Activated T-cell treated with anti-CD3 and anti-CD28 coated beads, Interleukin-2, amount 50 U/mL, for 72 hours (primary cell): ENCODE measurements around the gene TMEM62. TPM values are rescaled to one million over a fixed set of nuclear protein-coding genes. Genes with fewer than 3 reads are reported as not detected.

ENCODE experiments used
- ATAC-seq, 2 donors: fragments of 150-1000 bp; cut with Tn5 transposase; replicated peaks in 1 of 2; 2 replicates each; pipeline ENCODE4 v1.10.0; 2021; ENCODE audit warnings: moderate library complexity in 2 of 2, mild to moderate bottlenecking in 1 of 2
- DNase-seq, 2 donors: peaks; one replicate each; pipeline ENCODE4 v3.0.0; 2021 to 2022; ENCODE audit warnings: mixed read lengths in 1 of 2
- H3K27ac Mint-ChIP-seq: one replicate; pipeline ENCODE4 v1.8.0; 2022; ENCODE audit warnings: mild to moderate bottlenecking, moderate library complexity, mixed read lengths
- H3K27me3 Mint-ChIP-seq: one replicate; pipeline ENCODE4 v1.8.0; 2022; ENCODE audit warnings: low read depth, mixed read lengths
- H3K36me3 Mint-ChIP-seq, 2 donors: one replicate each; pipeline ENCODE4 v1.8.0; 2022; ENCODE audit warnings: mixed read lengths in 2 of 2, mild to moderate bottlenecking in 1 of 2; ENCODE audit not compliant: insufficient read depth in 2 of 2
- H3K4me1 Mint-ChIP-seq: one replicate; pipeline ENCODE4 v1.8.0; 2022; ENCODE audit warnings: low read depth, mixed read lengths
- H3K4me3 Mint-ChIP-seq, 2 donors: one replicate each; pipeline ENCODE4 v1.8.0; 2022; ENCODE audit warnings: mild to moderate bottlenecking in 2 of 2, mixed read lengths in 2 of 2, moderate library complexity in 2 of 2
- H3K9me3 Mint-ChIP-seq, 2 donors: one replicate each; pipeline ENCODE4 v1.8.0; 2022; ENCODE audit warnings: mixed read lengths in 2 of 2
- total RNA-seq, 2 donors: library from RNA; stranded (reverse); gene quantifications; one replicate each; pipeline ENCODE4 v1.2.3, GENCODE V29; 2022

The TMEM62 gene
- total RNA-seq, 2 donors from 2014 or later = 17.1 to 19.2 TPM

DNA sequence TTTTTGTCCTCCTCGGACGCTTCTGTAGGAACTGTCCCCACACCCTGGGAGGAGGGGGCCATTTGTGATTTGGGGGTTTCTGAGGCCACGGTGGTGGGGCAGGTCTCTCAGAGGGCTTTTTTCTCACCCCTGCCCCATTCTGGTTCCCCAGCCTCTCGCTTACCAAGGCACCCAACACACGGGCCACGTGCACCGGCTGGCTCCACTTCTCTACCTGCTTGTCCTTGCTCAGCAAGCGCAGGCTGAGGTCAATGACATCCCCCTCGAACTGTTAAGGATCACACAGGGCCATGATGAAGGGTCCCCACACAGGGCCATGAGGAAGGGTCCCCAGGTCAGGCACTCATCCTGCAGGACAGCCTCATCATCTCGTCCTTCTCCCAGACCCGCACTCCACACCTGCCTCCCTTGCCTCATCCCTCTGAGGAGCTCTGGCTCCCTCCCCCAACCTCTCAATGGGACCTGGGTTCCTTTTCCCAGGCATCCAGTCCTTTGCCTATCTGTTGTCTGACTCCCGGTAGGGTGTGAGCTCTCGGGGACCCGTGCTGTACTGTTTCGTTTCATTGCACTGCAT, 76.9 kb downstream of the TMEM62 start:
- Mint-ChIP-seq H3K27ac (no peak overlapping the region), H3K4me3 (no peak overlapping the region), H3K4me1 (no peaks in the 10 kb centered on the region), H3K36me3 (no peaks in the 10 kb centered on the region), H3K9me3 (no peaks in the 10 kb centered on the region), H3K27me3 (peaks cover 15% of the 10 kb centered on the region)
- no peak for ATAC-seq
- DNase-seq = no peak

- H3K27me3 Mint-ChIP-seq = peaks cover 15% of the 10 kb centered on the region
- no peak overlapping the region for H3K4me3 Mint-ChIP-seq
- no peak for DNase-seq
- no peak overlapping the region for H3K27ac Mint-ChIP-seq
- no peaks in the 10 kb centered on the region for H3K9me3 Mint-ChIP-seq
- no peaks in the 10 kb centered on the region for H3K4me1 Mint-ChIP-seq
- ATAC-seq = no peak
- no peaks in the 10 kb centered on the region for H3K36me3 Mint-ChIP-seq
Observed at GRCh38 chr15:43210807-43211206, 77.4 kb downstream of the TMEM62 start.

DNA sequence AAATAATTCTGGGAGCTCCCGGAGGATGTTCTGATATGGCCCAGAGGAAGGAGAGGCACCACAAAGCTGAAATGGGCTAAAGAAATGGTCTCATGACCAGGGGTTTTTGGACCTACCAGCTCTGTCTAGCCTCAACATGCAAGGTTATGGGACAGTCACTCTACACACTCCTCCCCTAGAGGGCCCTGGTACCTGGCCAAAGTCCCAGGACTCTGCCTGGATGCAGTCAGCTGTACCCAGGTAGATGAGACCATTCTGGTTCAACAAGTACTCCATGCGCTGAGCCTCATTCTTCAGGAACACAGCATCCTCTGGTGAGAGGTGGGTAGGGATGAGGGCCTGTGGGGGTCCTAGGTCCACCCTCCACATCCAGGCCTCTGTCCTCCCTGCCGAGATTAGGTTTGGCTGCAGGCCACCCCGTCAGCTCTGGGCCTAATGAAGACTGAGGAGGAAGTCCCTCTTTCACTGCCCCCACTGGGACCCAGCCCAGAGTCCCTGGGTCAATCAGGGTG, 77.9 kb downstream of the TMEM62 start:
- no peaks in the 10 kb centered on the region for H3K36me3 Mint-ChIP-seq
- no peaks in the 10 kb centered on the region for H3K4me1 Mint-ChIP-seq
- H3K27ac Mint-ChIP-seq = no peak overlapping the region
- no peaks in the 10 kb centered on the region for H3K9me3 Mint-ChIP-seq
- DNase-seq = no peak
- peaks cover 15% of the 10 kb centered on the region for H3K27me3 Mint-ChIP-seq
- no peak for ATAC-seq
- H3K4me3 Mint-ChIP-seq = no peak overlapping the region

DNA sequence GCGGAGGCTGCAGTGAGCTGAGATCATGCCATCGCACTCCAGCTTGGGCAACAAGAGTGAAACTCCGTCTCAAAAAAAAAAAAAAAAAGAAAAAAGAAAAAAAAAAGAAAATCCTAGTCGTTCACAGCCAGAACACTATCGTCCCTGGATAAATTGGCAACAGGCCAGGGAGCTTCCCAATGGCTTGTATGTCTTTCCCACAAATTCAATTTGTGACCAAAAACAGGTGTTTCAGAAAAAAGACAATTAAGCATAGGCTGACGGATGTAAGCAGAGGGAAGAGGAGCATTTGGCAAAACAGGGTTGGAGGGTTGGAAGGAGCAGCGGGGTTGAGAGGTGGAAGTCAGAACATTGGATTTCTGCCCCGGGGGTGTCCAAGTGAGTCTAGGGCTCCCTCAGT, 78.9 kb downstream of the TMEM62 start:
- Mint-ChIP-seq H3K36me3 (no peaks in the 10 kb centered on the region), H3K27me3 (peaks cover 15% of the 10 kb centered on the region), H3K4me1 (no peaks in the 10 kb centered on the region), H3K9me3 (peaks cover 0 to 3% of the 10 kb centered on the region in 2 donors), H3K4me3 (no peak overlapping the region), H3K27ac (no peak overlapping the region)
- ATAC-seq = no peak
- no peak for DNase-seq

DNA sequence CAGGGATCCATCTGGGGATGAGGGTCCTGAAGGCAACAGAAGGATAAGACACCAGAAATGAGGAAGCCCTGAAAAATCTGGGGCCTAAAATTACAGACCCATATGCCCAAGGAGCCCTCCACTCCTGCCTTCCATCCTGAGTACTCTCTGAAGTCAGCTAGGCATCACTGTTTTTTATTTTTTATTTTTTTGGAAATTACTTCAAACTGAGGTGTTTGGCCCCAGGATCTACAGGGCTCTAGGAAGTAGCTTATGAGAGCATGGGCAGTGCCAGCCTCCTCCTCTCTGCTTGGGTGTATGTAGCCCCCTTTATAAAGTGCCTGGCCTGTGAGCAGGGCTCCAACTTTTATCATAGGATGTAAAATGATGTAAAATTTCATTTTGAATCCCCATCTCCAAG, 79.6 kb downstream of the TMEM62 start:
- peaks cover 13% of the 10 kb centered on the region for H3K27me3 Mint-ChIP-seq
- H3K4me3 Mint-ChIP-seq = no peak overlapping the region
- H3K4me1 Mint-ChIP-seq = no peaks in the 10 kb centered on the region
- DNase-seq (no peak), ATAC-seq (no peak)
- no peak overlapping the region for H3K27ac Mint-ChIP-seq
- H3K9me3 Mint-ChIP-seq = peaks cover 0 to 3% of the 10 kb centered on the region in 2 donors
- no peaks in the 10 kb centered on the region for H3K36me3 Mint-ChIP-seq

DNA sequence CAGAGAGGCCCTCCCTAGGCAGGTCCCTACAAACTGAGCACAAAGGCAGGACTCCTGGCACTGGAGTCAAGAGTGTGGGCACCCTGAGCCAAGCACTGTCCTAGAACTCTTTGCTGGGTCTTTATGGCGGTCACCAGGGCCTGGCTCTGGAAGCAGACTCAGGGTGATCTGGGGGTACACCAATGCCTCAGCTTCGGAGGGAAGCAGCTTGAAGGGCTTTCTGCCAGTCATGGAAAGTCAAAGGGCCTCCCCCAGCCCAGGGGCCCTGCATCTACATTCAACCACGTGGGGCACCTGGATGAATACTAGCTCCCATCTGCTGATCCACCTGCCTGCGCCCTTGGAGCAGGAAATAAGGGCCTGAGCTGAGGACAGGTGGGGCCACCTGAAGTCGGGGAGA, 80.1 kb downstream of the TMEM62 start:
- no peak overlapping the region for H3K27ac Mint-ChIP-seq
- no peaks in the 10 kb centered on the region for H3K4me1 Mint-ChIP-seq
- peaks cover 9% of the 10 kb centered on the region for H3K27me3 Mint-ChIP-seq
- peaks cover 0 to 3% of the 10 kb centered on the region in 2 donors for H3K9me3 Mint-ChIP-seq
- no peak overlapping the region for H3K4me3 Mint-ChIP-seq
- DNase-seq (no peak), ATAC-seq (no peak)
- no peaks in the 10 kb centered on the region for H3K36me3 Mint-ChIP-seq

DNA sequence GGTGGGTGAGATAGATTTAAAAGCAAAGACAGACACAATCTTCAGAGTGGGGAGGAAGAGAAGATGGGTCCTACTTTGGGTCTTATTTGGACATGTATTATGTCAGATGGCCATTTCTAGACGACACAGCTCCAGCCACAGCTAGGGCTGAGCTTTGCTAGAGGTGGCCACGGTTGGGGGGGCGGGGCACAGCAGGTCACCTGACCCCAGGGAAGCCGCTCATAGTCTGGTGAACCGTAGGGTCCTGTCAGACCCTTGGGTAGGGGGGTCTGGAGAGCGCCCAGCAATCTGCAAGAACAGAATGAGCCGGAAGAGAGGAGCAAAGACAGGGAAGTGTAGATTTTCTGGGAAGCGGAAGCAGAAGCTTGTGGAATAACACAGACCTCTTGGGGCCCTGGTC, 80.8 kb downstream of the TMEM62 start:
- H3K27me3 Mint-ChIP-seq = peaks cover 2% of the 10 kb centered on the region
- H3K4me1 Mint-ChIP-seq = no peaks in the 10 kb centered on the region
- no peak overlapping the region for H3K27ac Mint-ChIP-seq
- no peak for DNase-seq
- no peaks in the 10 kb centered on the region for H3K36me3 Mint-ChIP-seq
- peaks cover 0 to 3% of the 10 kb centered on the region in 2 donors for H3K9me3 Mint-ChIP-seq
- ATAC-seq = no peak
- H3K4me3 Mint-ChIP-seq = no peak overlapping the region

DNA sequence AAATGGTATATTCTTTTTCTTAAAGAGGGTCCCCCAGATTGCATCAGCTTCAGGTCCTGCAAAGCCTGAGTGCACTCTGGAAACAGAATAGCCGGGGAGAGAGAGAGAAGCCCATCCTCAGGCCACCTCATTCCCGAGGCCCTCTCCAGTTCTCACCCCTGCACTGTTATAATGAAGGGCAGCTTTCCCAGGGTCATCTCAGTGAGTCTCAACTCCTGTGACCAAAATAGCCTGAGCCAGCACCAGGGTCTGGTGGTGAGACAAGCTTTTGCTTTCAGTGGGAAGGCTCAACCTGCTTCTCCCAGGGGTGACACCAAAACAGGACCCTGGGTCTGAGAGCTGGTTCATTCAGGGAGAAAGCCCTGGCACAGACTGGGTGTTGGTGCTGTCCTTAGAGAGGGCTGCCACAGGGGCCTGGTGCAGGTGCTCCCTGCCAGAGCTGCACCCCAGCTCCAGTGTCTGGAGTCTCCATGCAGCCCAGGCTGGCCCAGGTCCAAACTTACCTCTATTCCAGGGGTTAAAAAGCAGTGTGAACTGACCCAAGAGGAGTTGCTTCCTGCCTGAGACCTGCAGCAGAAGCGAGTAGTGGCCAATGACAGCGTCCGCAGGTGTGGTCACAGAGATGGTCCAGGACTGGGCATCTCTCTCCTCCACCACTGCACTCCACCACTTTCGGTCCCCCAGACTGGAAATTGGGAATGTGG, 81.4 kb downstream of the TMEM62 start:
- Mint-ChIP-seq H3K4me3 (no peak overlapping the region), H3K9me3 (peaks cover 0 to 3% of the 10 kb centered on the region in 2 donors), H3K27me3 (no peaks in the 10 kb centered on the region), H3K36me3 (no peaks in the 10 kb centered on the region), H3K4me1 (no peaks in the 10 kb centered on the region), H3K27ac (no peak overlapping the region)
- DNase-seq (no peak), ATAC-seq (no peak)

DNA sequence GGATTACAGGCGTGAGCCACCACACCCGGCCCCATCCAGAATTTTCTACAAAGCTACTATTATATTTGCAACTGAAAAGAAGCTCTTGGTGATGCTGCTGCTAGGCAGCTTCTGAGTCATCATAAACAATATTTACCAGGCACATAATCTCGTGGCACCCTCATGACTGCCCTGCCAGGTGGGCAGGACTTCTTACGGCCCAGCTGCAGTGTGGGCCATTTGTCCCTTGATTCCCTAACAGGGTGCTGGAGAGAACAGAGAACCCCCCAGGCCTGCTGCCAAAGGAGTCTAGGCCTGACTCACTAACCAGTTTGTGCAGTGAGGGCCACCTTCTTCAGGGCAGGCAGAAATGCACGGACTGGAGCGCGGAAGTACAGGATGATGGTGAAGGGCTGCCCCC, 82.6 kb downstream of the TMEM62 start:
- DNase-seq (no peak), ATAC-seq (no peak)
- no peak overlapping the region for H3K4me3 Mint-ChIP-seq
- peaks cover 7% of the 10 kb centered on the region for H3K27me3 Mint-ChIP-seq
- H3K36me3 Mint-ChIP-seq = no peaks in the 10 kb centered on the region
- H3K4me1 Mint-ChIP-seq = no peaks in the 10 kb centered on the region
- no peak overlapping the region for H3K27ac Mint-ChIP-seq
- H3K9me3 Mint-ChIP-seq = peaks cover 0 to 3% of the 10 kb centered on the region in 2 donors

DNA sequence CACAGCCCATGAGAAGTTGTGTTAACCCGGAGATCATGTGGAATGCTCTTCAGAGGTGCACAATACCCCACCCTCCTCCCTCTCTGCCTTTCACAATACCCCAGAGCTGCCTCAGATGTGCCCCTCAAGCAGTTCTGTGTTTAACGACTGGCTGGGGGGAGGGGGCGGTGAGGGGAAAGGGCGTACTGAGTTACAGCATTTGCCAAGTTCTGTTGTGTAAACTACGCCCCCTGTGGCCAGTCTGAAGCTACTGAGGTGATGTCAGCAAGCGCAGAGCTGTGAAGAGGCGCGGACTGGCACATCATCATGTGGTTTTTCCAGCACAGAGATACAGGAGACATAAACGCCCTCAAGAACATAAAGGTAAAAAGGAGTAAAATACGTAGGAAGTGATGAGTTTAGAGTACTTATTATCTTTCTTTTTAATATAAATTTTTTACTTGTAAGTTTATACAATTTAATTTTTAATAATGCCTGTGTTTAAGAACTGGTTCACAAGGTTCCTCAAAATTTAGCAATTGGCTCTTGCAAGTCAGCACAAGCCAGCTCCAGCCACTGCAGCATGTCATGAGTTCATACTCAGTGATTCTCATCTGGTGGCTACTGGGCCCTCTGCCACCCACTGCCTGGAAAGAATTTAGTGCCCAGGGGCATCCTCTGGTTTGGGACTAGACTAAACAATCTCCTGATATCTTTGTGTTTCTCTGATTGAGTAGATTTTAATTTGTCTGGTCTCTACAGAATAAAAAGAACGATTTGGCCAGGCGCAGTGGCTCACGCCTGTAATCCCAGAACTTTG, 85.7 kb downstream of the TMEM62 start:
- Mint-ChIP-seq H3K4me1 (no peaks in the 10 kb centered on the region), H3K36me3 (no peaks in the 10 kb centered on the region), H3K9me3 (peaks cover 0 to 3% of the 10 kb centered on the region in 2 donors), H3K27me3 (peaks cover 7% of the 10 kb centered on the region), H3K4me3 (no peak overlapping the region), H3K27ac (no peak overlapping the region)
- DNase-seq (peak; percentile 4 to 11), ATAC-seq (no peak)

- H3K27me3 Mint-ChIP-seq = peaks cover 7% of the 10 kb centered on the region
- no peak for ATAC-seq
- H3K27ac Mint-ChIP-seq = no peak overlapping the region
- no peaks in the 10 kb centered on the region for H3K4me1 Mint-ChIP-seq
- no peak overlapping the region for H3K4me3 Mint-ChIP-seq
- DNase-seq = no peak
- H3K9me3 Mint-ChIP-seq = peaks cover 0 to 3% of the 10 kb centered on the region in 2 donors
- no peaks in the 10 kb centered on the region for H3K36me3 Mint-ChIP-seq
Observed at GRCh38 chr15:43219929-43220928, 86.8 kb downstream of the TMEM62 start.

GRCh38 chr15:43220991-43221403, 87.6 kb downstream of the TMEM62 start, which contains the start of gene EPB42:
Gene EPB42 (minus strand): TSS chr15:43221018. CDS start chr15:43220825, 193 bp downstream.
- H3K4me1 Mint-ChIP-seq = peaks cover 7% of the 10 kb centered on the region
- no peak for DNase-seq
- no peaks in the 10 kb centered on the region for H3K36me3 Mint-ChIP-seq
- peaks cover 0 to 3% of the 10 kb centered on the region in 2 donors for H3K9me3 Mint-ChIP-seq
- H3K4me3 Mint-ChIP-seq = no peak within 1 kb of the TSS
- no peak for ATAC-seq
- H3K27ac Mint-ChIP-seq = no peak within 1 kb of the TSS
- peaks cover 7% of the 10 kb centered on the region for H3K27me3 Mint-ChIP-seq
